Measurements from ENCODE around the gene UBXN7.
"Not testable (repeated sequence)": the region's sequence is repeated elsewhere in the genome, so short reads cannot be mapped to it uniquely, and the experiment has no call there.

The UBXN7 gene

DNA sequence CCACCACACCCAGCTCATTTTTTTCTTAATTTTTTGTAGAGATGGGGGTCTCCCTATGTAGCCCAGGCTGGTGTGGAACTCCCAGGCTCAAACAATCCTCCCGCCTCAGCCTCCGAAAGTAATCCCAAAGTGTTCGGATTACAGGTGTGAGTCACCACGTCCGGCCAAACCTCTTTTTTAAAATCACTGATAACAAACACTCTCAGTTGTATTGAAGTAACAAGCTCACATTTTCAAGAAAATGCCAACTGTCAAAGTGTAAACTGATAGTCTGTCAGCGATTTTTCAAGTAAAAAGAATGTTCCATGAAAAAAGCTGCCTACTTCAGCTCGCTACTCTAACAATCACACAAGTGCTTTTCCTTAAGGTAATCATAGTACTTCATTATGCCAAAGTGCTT, 33.4 kb downstream of the UBXN7 start:
- FAIRE-seq (no peak), DNase-seq (ENCODE audit: insufficient read length, low spot score) (no peak)
- TF ChIP-seq SPI1 (IDR thresholded peaks at IDR 0.05; ENCODE audit: low read depth, low read length) (no peak), POU2F2 (IDR thresholded peaks at IDR 0.05; ENCODE audit: low read depth, low read length) (no peak), POLR2AphosphoS5 (IDR thresholded peaks at IDR 0.05; ENCODE audit: low read depth, low read length) (no peak), PAX5 (IDR thresholded peaks at IDR 0.05; ENCODE audit: insufficient read depth, low read length, severe bottlenecking) (no peak), TAF1 (IDR thresholded peaks at IDR 0.05; ENCODE audit: low read depth, low read length) (no peak), POLR2A (IDR thresholded peaks at IDR 0.05; ENCODE audit: low read depth, low read length) (no peak)

DNA sequence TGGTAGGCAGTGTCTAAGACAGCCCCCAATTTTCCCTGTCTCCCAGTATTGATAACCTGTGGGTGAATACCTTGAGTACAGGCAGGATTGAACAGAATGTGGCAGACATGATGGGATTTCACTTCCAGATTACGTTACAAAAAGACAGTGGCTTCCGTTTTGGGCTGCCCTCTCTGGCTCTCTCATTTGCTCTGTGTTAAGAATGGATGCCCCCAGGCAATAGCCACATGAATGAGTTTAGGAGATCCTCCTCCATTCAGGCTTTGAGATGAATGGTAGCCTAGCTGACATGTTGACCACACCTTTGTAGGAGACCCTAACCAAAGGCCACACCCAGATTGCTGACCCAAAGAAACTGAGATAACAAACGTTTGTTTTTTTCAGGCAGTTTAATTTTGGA, 34.3 kb downstream of the UBXN7 start:
- FAIRE-seq (no peak), DNase-seq (ENCODE audit: insufficient read length, low spot score) (no peak)
- TF ChIP-seq PAX5 (IDR thresholded peaks at IDR 0.05; ENCODE audit: insufficient read depth, low read length, severe bottlenecking), result no peak
- no peak for TF ChIP-seq POLR2A (IDR thresholded peaks at IDR 0.05; ENCODE audit: low read depth, low read length)

DNA sequence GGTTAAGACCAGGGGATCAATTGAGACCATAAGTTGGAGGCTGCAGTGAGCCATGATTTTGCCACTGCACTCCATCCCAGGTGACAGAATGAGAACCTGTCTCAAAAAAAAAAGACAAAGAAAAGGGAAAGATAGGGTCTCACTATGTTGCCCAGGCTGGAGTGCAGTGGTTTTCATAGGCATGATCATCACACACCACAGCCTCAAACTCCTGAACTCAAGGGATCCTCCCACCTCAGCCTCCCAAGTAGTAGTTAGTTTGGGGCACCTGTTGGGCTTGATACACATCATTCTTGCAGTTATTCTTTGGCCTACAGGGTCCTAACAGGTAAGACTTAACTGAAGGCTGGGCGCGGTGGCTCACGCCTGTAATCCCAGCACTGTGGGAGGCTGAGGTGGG, 42.1 kb downstream of the UBXN7 start:
- TF ChIP-seq PAX5 (IDR thresholded peaks at IDR 0.05; ENCODE audit: insufficient read depth, low read length, severe bottlenecking) (no peak), POU2F2 (IDR thresholded peaks at IDR 0.05; ENCODE audit: low read depth, low read length) (no peak), TAF1 (IDR thresholded peaks at IDR 0.05; ENCODE audit: low read depth, low read length) (no peak), POLR2A (IDR thresholded peaks at IDR 0.05; ENCODE audit: low read depth, low read length) (no peak), POLR2AphosphoS5 (IDR thresholded peaks at IDR 0.05; ENCODE audit: low read depth, low read length) (no peak), SPI1 (IDR thresholded peaks at IDR 0.05; ENCODE audit: low read depth, low read length) (no peak)
- FAIRE-seq (no peak), DNase-seq (ENCODE audit: insufficient read length, low spot score) (no peak)

DNA sequence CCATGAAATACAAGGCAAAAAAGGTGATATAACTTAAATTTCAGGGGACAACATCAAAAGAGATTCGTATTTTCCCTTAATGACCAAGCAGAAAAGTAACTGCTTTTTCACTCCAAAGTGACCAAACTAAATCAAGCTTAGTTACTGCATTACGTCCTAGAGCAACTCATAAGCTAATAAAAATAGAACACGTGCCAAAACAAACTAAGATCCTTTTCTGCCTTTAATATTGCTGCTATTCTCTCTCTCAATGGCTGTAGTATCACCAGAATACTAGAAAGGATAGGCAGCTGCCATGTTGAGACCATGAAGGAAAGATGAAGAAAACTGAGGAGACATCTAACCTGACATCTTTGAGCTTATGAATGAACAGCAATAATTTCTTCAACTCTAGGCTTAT, 43.3 kb downstream of the UBXN7 start:
- FAIRE-seq, result no peak

DNA sequence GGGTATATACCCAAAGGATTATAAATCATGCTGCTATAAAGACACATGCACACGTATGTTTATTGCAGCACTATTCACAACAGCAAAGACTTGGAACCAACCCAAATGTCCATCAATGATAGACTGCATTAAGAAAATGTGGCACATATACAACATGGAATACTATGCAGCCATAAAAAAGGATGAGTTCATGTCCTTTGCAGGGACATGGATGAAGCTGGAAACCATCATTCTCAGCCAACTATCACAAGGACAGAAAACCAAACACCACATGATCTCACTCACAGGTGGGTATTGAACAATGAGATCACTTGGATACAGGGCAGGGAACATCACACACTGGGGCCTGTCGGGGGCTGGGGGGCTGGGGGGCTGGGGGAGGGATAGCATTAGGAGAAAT, 44.3 kb downstream of the UBXN7 start:
- not testable (repeated sequence) for DNase-seq (ENCODE audit: insufficient read length, low spot score); FAIRE-seq

More for the DNA sequence above, 43.3 kb downstream of the UBXN7 start:
- DNase-seq (ENCODE audit: insufficient read length, low spot score), result no peak
- TF ChIP-seq POLR2A (IDR thresholded peaks at IDR 0.05; ENCODE audit: low read depth, low read length), result no peak

DNA sequence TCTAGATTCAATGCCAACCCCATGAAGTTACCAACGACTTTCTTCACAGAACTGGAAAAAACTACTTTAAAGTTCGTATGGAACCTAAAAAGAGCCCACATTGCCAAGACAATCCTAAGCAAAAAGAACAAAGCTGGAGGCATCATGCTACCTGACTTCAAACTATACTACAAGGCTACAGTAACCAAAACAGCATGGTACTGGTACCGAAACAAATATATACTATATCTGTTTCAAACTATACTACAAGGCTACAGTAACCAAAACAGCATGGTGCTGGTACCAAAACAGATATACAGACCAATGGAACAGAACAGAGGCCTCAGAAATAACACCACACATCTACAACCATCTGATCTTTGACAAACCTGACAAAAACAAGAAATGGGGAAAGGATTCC, 45.4 kb downstream of the UBXN7 start:
- FAIRE-seq; DNase-seq (ENCODE audit: insufficient read length, low spot score): not testable (repeated sequence)

DNA sequence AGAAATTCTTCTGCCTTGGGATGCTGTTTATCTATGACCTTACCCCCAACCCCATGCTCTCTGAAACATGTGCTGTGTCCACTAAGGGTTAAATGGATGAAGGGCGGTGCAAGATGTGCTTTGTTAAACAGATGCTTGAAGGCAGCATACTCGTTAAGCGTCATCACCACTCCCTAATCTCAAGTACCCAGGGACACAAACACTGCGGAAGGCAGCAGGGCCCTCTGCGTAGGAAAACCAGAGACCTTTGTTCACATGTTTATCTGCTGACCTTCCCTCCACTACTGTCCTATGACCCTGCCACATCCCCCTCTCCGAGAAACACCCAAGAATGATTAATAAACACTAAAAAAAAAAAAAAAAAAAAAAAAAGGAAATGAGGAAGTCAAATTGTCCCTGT, 46.2 kb downstream of the UBXN7 start:
- not testable (repeated sequence) for FAIRE-seq; DNase-seq (ENCODE audit: insufficient read length, low spot score)

DNA sequence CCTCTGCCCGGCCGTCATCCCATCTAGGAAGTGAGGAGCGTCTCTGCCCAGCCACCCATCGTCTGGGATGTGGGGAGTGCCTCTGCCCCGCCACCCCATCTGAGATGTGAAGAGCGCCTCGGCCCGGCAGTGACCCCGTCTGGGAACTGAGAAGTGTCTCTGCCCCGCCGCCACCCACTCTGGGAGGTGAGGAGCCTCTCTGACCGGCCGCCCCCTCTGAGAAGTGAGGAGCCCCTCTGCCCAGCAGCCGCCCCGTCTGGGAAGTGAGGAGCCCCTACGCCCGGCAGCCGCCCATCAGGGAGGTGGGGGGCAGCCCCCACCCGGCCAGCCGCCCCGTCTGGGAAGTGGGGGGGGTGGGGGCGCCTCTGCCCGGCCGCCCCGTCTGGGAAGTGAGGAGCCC, 46.8 kb downstream of the UBXN7 start:
- DNase-seq (ENCODE audit: insufficient read length, low spot score); FAIRE-seq: not testable (repeated sequence)

DNA sequence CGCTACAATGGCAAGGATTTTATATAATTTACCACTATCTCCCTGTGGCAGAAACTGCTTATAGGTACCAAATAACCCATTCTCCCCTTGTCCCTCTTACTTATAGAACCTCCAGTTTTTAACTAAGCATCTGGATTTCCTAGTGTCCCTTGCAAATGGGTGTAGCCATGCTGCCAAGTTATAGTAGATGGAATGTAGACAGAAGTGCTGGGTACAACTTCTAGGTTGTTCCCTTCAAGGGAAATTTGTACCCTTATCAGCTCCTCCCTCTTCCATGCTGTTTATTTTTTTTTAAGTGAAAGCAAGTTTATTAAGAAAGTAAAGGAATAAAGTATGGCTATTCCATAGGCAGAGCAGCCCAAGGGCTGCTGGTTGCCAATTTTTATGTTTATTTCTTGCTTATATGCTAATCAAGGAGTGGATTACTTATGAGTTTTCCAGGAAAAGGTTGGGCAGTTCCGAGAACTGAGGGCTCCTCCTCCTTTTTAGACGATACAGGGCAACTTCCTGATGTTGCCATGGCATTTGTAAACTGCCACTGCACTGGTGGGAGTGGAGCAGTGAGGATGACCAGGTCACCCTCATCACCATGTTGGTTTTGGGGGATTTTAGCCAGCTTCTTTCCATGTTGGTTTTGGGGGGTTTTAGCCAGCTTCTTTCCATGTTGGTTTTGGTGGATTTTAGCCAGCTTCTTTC, 53.9 kb downstream of the UBXN7 start:
- FAIRE-seq (no peak), DNase-seq (ENCODE audit: insufficient read length, low spot score) (no peak)
- TF ChIP-seq TAF1 (IDR thresholded peaks at IDR 0.05; ENCODE audit: low read depth, low read length) (no peak), SPI1 (IDR thresholded peaks at IDR 0.05; ENCODE audit: low read depth, low read length) (no peak), POLR2A (IDR thresholded peaks at IDR 0.05; ENCODE audit: low read depth, low read length) (no peak), PAX5 (IDR thresholded peaks at IDR 0.05; ENCODE audit: insufficient read depth, low read length, severe bottlenecking) (no peak), POLR2AphosphoS5 (IDR thresholded peaks at IDR 0.05; ENCODE audit: low read depth, low read length) (no peak), POU2F2 (IDR thresholded peaks at IDR 0.05; ENCODE audit: low read depth, low read length) (no peak)

DNA sequence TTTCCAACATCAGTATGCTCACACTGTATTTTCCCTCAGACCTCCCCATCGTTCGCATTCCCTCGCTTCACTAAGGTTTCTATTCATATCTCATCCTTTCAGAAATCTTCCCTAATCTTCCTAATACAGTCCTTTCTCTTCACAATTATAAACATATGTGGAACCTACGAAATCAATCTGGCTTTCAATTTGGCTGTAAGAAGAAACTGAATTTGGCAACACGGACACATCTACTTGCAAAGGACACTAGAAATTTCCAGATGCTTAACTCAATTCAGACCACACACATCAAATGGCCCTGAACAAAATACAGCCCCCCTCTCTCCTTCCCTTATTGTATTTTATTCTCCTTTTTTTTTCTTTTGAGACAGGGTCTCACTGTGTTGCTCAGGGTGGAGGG, 54.9 kb downstream of the UBXN7 start:
- FAIRE-seq (no peak), DNase-seq (ENCODE audit: insufficient read length, low spot score) (no peak)
- no peak for TF ChIP-seq POLR2AphosphoS5 (IDR thresholded peaks at IDR 0.05; ENCODE audit: low read depth, low read length)
- no peak for TF ChIP-seq POU2F2 (IDR thresholded peaks at IDR 0.05; ENCODE audit: low read depth, low read length)
- TF ChIP-seq TAF1 (IDR thresholded peaks at IDR 0.05; ENCODE audit: low read depth, low read length), result no peak
- no peak for TF ChIP-seq POLR2A (IDR thresholded peaks at IDR 0.05; ENCODE audit: low read depth, low read length)
- TF ChIP-seq SPI1 (IDR thresholded peaks at IDR 0.05; ENCODE audit: low read depth, low read length), result no peak
- no peak for TF ChIP-seq PAX5 (IDR thresholded peaks at IDR 0.05; ENCODE audit: insufficient read depth, low read length, severe bottlenecking)

DNA sequence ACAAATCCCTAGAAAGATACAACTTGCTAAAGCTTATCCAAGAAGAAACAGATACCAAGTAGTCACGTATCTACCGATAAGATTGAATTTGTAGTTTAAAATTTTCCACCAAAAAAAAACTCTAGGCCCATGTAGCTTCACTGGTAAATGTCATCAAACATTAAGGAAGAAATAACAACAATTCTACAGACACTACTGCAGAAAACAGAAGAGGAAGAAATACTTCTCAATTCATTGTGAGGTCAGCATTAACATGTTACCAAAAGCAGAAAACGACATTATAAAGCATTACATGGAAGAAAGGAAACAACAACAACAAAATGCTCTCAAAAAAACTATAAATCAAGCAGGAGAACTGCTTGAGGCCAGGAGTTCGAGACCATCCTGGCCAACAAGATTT, 66.5 kb downstream of the UBXN7 start:
- FAIRE-seq (no peak), DNase-seq (ENCODE audit: insufficient read length, low spot score) (no peak)
- no peak for TF ChIP-seq POLR2AphosphoS5 (IDR thresholded peaks at IDR 0.05; ENCODE audit: low read depth, low read length)

DNA sequence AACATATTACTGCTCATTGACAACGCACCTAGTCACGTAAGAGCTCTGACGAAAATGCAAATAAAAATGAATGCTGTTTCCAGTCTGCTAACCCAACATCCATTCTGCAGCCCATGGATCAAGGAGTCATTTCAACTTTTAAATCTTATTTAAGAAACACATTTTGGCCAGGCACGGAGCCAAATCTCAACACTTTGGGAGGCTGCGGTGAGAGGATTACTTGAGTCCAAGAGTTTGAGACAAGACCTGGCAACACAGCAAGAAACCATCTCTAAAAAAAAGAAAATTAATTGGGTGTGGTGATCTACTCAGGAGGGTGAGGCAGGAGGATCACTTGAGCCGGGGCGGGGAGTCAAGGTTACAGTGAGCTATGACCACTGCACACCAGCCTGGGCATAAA, 71.6 kb downstream of the UBXN7 start:
- no peak for DNase-seq (ENCODE audit: insufficient read length, low spot score)
- FAIRE-seq, result no peak
- no peak for TF ChIP-seq PAX5 (IDR thresholded peaks at IDR 0.05; ENCODE audit: insufficient read depth, low read length, severe bottlenecking)

DNA sequence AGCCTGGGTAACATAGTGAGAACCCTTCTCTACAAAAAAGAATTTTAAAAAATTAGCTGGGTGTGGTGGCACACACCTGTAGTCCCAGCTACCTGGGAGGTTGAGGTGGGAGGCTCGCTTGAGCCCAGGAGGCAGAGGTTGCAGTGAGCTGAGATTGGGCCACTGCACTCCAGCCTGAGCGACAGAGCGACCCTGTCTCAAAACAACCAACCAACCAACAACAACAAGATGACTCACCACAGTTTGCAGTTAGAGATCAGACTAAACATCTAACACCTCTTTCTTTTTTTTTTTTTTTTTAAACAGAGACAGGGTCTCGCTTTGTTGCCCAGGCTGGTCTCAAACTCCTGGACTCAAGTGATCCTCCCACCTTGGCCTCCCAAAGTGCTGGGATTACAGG, 73.7 kb downstream of the UBXN7 start:
- not testable (repeated sequence) for FAIRE-seq; DNase-seq (ENCODE audit: insufficient read length, low spot score)
